Retinal pigment epithelial cell (primary cell): ENCODE results near the gene TRAF7.

ENCODE experiments used
- DNase-seq: peaks from one replicate; pipeline ENCODE4 v3.0.0-alpha.2; 2010; ENCODE audit warnings: low read depth
- H3K4me3 ChIP-seq: 2 replicates; pipeline ENCODE4 v1.5.1; 2011; ENCODE audit warnings: mild to moderate bottlenecking, low read length, control low read depth, moderate library complexity
- TF ChIP-seq, protein P1 (sequence below): conservative IDR thresholded peaks from 2 replicates; pipeline ENCODE4 v1.5.1; 2011; ENCODE audit warnings: low read depth, low read length, control low read depth, inconsistent platforms

Gene TRAF7

DNA sequence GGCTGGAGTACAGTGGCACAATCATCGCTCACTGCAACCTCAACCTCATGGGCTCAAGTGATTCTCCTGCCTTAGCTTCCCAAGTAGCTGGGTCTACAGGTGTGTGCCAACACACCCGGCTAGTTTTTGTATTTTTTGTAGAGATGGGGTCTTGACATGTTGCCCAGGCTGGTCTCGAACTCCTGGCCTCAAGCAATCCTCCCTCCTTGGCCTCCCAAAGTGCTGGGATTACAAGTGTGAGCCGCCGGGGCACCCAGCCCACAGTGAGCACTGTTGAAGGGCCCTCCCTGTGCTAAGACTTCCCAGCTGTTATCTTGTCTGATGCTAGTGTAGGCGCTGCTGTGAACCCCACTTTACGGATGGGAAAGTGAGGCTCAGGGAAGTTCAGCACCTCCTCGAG, 32.8 kb downstream of the TRAF7 start:
- DNase-seq, result no peak
- TF ChIP-seq, protein P1, sequence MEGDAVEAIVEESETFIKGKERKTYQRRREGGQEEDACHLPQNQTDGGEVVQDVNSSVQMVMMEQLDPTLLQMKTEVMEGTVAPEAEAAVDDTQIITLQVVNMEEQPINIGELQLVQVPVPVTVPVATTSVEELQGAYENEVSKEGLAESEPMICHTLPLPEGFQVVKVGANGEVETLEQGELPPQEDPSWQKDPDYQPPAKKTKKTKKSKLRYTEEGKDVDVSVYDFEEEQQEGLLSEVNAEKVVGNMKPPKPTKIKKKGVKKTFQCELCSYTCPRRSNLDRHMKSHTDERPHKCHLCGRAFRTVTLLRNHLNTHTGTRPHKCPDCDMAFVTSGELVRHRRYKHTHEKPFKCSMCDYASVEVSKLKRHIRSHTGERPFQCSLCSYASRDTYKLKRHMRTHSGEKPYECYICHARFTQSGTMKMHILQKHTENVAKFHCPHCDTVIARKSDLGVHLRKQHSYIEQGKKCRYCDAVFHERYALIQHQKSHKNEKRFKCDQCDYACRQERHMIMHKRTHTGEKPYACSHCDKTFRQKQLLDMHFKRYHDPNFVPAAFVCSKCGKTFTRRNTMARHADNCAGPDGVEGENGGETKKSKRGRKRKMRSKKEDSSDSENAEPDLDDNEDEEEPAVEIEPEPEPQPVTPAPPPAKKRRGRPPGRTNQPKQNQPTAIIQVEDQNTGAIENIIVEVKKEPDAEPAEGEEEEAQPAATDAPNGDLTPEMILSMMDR, result no peak

DNA sequence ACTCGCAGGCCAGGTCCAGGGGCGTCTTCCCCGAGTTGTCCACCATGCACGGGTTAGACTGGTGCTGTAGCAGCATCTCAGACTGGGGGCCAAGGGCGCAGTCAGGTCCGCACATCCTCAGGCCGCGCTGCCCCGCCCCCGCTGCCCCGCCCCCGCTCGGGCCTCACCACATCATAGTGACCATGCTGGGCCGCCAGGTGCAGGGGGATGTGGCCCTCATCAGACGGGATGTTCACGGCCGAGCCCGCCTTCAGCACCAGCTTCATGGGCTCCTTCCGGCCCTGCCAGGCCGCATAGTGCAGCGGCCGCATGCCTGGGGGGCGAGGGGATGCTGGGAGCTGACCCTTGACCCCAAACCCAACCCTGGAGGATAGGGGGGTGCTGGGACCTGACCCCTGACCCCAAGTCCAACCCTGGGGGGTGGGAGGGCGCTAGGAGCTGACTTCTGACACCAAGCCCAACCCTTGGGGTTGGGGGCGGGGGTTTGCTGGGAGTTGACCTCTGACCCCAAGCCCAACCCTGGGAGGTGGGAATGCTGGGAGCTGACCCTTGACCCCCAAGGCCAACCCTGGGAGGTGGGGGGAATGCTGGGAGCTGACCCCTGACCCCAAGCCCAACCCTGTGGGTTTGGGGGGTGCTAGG, 33.8 kb downstream of the TRAF7 start:
- no peak overlapping the region for H3K4me3 ChIP-seq
- TF ChIP-seq, protein P1, result no peak
- no peak for DNase-seq

More for the DNA sequence above, 32.8 kb downstream of the TRAF7 start:
- H3K4me3 ChIP-seq, result no peak overlapping the region

DNA sequence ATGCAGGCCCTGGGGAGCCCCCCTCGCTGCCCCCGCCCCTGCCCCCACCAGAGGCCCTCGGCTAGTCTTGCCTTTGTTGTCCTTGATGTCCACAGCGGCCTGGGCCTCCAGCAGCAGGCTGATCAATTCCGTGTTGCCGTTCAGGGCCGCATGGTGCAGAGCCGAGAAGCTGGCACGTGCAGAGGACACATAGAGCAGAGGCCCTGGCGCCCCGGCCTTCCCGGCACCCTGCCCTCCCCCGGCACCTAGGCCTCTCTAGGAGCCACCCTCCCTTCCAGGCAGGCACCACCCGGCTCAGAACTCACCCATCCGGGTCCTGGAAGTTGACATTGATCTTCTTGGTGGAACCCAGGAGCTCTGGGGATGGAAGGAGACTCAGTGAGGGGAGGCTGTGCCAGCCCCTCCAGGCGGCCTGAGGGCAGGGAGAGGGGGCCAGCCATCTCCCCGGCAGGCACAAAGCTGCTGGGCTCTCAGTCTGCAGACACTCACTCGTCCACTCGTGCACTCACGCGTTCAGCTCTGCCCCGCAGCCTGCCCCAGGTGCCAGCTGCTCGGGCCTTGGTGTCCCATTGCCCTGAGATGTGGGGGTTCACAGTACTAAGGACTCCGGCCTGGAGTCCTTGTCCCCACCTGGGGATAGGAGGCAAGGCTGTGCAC, 34.5 kb downstream of the TRAF7 start:
- no peak overlapping the region for H3K4me3 ChIP-seq
- TF ChIP-seq, protein P1, result no peak
- DNase-seq, result no peak

DNA sequence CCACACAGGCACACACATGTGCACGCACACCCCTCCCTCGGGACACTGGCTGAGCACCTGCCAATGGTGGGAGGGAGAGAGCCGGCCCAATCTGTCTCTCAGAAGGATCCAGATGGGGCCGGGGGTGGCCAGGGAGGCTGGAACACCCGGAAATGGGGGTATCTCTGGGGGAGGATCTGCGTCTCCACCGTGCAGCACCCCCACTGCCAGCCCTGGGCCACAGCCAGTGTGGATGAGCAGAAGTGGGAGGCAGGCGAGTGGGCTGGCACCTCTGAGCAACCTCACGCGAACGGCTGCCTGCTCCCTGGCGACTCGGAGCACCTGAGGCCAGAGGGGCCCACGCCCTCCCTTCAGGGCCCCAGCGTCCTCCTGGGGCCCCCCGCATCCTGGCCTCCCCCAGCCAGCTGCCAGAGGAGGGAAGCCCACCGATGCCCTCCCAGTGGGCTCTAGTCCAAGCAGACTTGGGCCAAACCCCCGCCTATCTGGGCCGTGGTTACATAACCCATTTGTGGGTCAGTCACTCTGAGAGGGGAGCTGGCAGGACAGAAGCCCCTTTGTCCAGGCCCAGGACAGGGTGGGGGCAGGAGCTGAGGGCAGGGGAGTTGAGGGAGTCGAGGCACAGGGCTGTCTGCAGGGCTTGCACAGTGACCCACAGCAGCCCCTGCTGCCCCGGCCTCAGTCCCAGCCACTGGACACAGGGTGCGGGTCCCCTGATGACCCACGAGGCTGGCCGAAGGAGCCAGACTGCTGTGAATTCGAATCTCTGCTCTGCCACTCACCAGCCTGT, 35.3 kb downstream of the TRAF7 start:
- no peak for DNase-seq
- TF ChIP-seq, protein P1, result no peak
- H3K4me3 ChIP-seq, result no peak overlapping the region

DNA sequence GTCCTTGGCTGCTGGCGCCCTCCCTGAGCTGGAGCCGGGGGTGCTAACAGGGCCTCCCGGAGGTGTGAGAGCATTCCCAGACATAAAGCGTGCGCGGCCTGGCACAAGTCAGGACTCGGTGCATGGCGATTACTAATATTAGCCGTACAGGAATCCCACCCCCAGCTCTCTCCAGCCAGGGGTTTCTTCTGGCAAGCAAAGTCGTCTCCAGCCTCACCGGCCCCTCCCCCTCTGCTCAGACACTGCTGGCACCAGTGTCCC, 35.8 kb downstream of the TRAF7 start:
- no peak for DNase-seq
- TF ChIP-seq, protein P1, result no peak
- no peak overlapping the region for H3K4me3 ChIP-seq

DNA sequence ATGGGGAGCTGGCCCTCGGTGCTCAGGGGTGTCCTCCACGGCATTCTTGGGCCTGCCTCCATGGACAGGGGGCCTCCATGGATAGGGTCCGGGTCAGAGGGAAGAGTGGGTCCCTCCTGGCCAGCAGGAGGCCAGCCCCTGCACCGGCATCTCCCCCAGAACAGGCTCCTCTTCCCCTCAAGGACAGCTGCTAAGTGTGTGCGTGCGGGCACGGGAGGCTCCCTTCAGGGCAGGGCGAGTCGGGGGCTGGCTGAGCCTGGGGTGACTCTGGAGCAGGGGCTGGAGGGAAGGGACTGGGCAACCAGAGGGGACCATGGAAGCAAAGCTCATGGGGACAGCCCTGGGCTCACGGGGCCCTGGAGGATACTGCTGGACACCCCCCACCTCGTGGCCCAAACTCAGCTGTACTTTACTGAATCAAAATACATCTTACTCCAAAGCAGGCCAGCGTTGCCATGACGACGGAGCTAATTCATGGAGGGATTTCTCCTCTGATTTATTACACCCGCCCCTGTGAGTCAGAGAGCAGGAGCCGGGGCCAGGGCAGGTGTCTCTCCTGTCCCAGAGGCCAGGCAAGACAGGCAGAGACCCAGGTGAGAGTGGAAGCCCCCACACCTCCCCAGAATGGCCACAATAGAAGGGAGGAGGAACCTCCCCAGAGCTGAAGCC, 38.7 kb downstream of the TRAF7 start:
- no peak overlapping the region for H3K4me3 ChIP-seq
- TF ChIP-seq, protein P1, result no peak
- peak; percentile 28 for DNase-seq
